HG02763 (cell line): ENCODE results near the gene CST9.
"Not testable (repeated sequence)": the region's sequence is repeated elsewhere in the genome, so short reads cannot be mapped to it uniquely, and the experiment has no call there.

Experiments used
- ATAC-seq: cut with Tn5 transposase; IDR thresholded peaks from one replicate; pipeline ENCODE4 v1.9.1; 2021; ENCODE audit warnings: mild to moderate bottlenecking, moderate library complexity; ENCODE audit not compliant: unreplicated experiment

Gene CST9

GRCh38 chr20:23588434-23589403, 17.0 kb downstream of the CST9 start:
- ATAC-seq: no peak

- ATAC-seq: no peak
Observed at GRCh38 chr20:23587631-23588030, 18.1 kb downstream of the CST9 start.

- no peak for ATAC-seq
Observed at GRCh38 chr20:23586735-23587525, 18.8 kb downstream of the CST9 start.

- no peak for ATAC-seq
Observed at GRCh38 chr20:23585808-23586734, 19.6 kb downstream of the CST9 start.

- no peak for ATAC-seq
Observed at GRCh38 chr20:23585449-23585807, 20.3 kb downstream of the CST9 start.

- ATAC-seq: no peak
Observed at GRCh38 chr20:23584434-23585199, 21.1 kb downstream of the CST9 start.

- no peak for ATAC-seq
Observed at GRCh38 chr20:23583526-23583925, 22.2 kb downstream of the CST9 start.

GRCh38 chr20:23582293-23582692, 23.4 kb downstream of the CST9 start:
- ATAC-seq: no peak

- not testable (repeated sequence) for ATAC-seq
Observed at GRCh38 chr20:23581833-23582232, 23.9 kb downstream of the CST9 start.

GRCh38 chr20:23574977-23575376, 30.7 kb downstream of the CST9 start:
- ATAC-seq: no peak

GRCh38 chr20:23570178-23570760, 35.4 kb downstream of the CST9 start:
- ATAC-seq: no peak

GRCh38 chr20:23569570-23569969, 36.1 kb downstream of the CST9 start:
- ATAC-seq: no peak

- no peak for ATAC-seq
Observed at GRCh38 chr20:23568971-23569330, 36.8 kb downstream of the CST9 start.

GRCh38 chr20:23568320-23568970, 37.3 kb downstream of the CST9 start, which contains the start of gene CST9L:
CST9L (minus strand) TSS chr20:23568484; CDS start chr20:23568450, 34 bp downstream.
- no peak for ATAC-seq

- ATAC-seq: no peak
Observed at GRCh38 chr20:23566199-23566932, 39.4 kb downstream of the CST9 start.

GRCh38 chr20:23565503-23566045, 40.1 kb downstream of the CST9 start:
- no peak for ATAC-seq

- no peak for ATAC-seq
Observed at GRCh38 chr20:23564927-23565326, 40.8 kb downstream of the CST9 start.

- ATAC-seq: no peak
Observed at GRCh38 chr20:23562721-23563342, 42.9 kb downstream of the CST9 start.
